Left ventricle myocardium inferior (tissue), 1 donor: ENCODE measurements around the gene TMBIM4. TPM values are rescaled to one million over a fixed set of nuclear protein-coding genes. Genes with fewer than 3 reads are reported as not detected.

Experiments
- DNase-seq: peaks from one replicate; pipeline ENCODE4 v3.0.0-alpha.2; 2020
- H3K27ac ChIP-seq: fragments of 200-600 bp; replicated peaks from 2 replicates; pipeline ENCODE4 v1.8.0; 2021
- H3K27me3 ChIP-seq: fragments of 200-600 bp; 2 replicates; pipeline ENCODE4 v1.8.0; 2021; ENCODE audit warnings: low read depth
- H3K36me3 ChIP-seq: fragments of 200-600 bp; 2 replicates; pipeline ENCODE4 v1.8.0; 2021
- H3K4me1 ChIP-seq: fragments of 200-600 bp; 2 replicates; pipeline ENCODE4 v1.8.0; 2021
- H3K4me3 ChIP-seq: fragments of 200-600 bp; 2 replicates; pipeline ENCODE4 v1.8.0; 2021; ENCODE audit warnings: mild to moderate bottlenecking, moderate library complexity
- H3K9me3 ChIP-seq: fragments of 200-600 bp; replicated peaks from 2 replicates; pipeline ENCODE4 v1.8.0; 2021
- intact Hi-C: fragments of 100-400 bp; cut with micrococcal nuclease; formaldehyde crosslinking; loops from one replicate; pipeline ENCODE4 v1.11.0; 2022
- total RNA-seq: library from RNA; stranded (reverse); fragmentation: NEBNext Ultra II Directional; extraction: Animal tissue kit (Norgen Biotek cat#: 25700); gene quantifications from one replicate; pipeline ENCODE4 v1.2.1, GENCODE V29; 2021
- TF ChIP-seq, protein P1 (sequence below): fragments of 200-600 bp; IDR thresholded peaks from 2 replicates; pipeline ENCODE4 v1.8.0; 2021; ENCODE audit warnings: antibody characterized with exemption, mild to moderate bottlenecking, borderline replicate concordance
- donor health status: DM: no; HTN: yes; CAD: no; lungs with severe emphysema.

The TMBIM4 gene
- total RNA-seq, 1 donor from 2014 or later: 74.5 TPM

DNA sequence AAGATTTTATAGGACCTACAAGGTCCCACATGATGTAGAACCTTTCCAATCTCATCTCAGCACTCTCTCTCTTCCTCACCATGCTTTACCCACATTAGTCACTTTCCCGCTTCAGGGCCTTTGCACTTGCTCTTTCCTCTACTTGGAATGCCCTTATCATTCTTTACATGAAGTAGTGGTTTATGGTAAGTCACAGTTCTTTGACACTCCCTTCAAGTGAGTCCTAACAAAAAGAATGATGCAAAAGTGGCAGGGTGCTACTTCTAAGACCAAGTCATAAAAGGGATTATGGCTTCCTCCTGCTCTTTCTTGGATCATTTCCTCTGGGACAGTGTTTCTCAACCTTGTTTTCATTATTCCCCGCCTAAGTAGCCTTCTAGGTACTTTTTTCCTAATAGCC, 13.1 kb downstream of the TMBIM4 start:
- no peak overlapping the region for H3K27ac ChIP-seq
- no peaks in the 10 kb centered on the region for H3K27me3 ChIP-seq
- no peaks in the 10 kb centered on the region for H3K9me3 ChIP-seq
- no peak overlapping the region for H3K4me3 ChIP-seq
- TF ChIP-seq, protein P1, sequence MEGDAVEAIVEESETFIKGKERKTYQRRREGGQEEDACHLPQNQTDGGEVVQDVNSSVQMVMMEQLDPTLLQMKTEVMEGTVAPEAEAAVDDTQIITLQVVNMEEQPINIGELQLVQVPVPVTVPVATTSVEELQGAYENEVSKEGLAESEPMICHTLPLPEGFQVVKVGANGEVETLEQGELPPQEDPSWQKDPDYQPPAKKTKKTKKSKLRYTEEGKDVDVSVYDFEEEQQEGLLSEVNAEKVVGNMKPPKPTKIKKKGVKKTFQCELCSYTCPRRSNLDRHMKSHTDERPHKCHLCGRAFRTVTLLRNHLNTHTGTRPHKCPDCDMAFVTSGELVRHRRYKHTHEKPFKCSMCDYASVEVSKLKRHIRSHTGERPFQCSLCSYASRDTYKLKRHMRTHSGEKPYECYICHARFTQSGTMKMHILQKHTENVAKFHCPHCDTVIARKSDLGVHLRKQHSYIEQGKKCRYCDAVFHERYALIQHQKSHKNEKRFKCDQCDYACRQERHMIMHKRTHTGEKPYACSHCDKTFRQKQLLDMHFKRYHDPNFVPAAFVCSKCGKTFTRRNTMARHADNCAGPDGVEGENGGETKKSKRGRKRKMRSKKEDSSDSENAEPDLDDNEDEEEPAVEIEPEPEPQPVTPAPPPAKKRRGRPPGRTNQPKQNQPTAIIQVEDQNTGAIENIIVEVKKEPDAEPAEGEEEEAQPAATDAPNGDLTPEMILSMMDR: no peak
- peaks cover 27% of the 10 kb centered on the region for H3K4me1 ChIP-seq
- peaks cover 30% of the 10 kb centered on the region for H3K36me3 ChIP-seq
- intact Hi-C loops: no loop called here
- DNase-seq: no peak

DNA sequence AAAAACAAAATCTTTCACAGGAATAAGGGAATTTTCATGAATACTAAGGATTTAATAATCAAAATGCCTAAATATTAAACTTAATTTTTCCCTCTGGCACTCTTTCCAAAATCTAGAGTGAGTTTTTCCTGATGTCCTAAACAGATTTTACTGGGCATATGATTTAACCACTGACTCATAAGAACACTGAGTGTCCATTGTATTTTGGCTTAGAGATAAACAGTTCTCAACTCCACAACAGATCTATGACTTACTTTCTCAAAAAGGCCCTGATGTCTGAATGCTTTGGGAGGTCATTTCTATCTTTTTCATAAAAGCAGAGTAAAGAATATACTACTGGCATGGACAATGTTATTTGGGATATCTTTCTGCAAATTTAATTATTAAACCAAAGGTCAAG, 15.0 kb downstream of the TMBIM4 start:
- Histone ChIP-seq H3K27me3 (no peaks in the 10 kb centered on the region), H3K27ac (peak overlapping the region; percentile 36), H3K4me1 (peaks cover 22% of the 10 kb centered on the region), H3K4me3 (no peak overlapping the region), H3K36me3 (peaks cover 26% of the 10 kb centered on the region), H3K9me3 (no peaks in the 10 kb centered on the region)
- DNase-seq: no peak
- TF ChIP-seq, protein P1: no peak
- intact Hi-C loops: no loop called here

DNA sequence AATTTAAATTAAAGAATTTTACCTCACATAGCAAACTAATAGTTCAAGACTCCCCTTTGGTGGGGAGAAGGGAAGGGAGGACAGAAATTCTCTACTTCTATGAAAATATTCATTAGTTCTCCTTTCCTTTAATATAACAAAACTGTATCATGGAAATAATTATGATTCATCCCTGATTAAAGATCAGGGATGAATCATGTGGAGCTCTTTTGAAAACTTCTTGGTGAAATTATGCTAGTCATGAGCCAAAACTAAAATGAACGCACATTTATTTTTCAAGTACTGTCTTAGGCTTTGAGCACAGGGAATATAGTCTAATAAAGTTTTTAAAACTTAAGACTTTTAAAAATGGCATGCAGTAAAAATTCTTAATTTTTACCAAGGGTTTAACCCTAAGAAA, 17.1 kb downstream of the TMBIM4 start:
- H3K4me1 ChIP-seq: peaks cover 19% of the 10 kb centered on the region
- peaks cover 36% of the 10 kb centered on the region for H3K36me3 ChIP-seq
- no peaks in the 10 kb centered on the region for H3K27me3 ChIP-seq
- no peak overlapping the region for H3K4me3 ChIP-seq
- no peaks in the 10 kb centered on the region for H3K9me3 ChIP-seq
- no peak overlapping the region for H3K27ac ChIP-seq
- intact Hi-C loops: no loop called here
- TF ChIP-seq, protein P1: no peak
- DNase-seq: no peak

DNA sequence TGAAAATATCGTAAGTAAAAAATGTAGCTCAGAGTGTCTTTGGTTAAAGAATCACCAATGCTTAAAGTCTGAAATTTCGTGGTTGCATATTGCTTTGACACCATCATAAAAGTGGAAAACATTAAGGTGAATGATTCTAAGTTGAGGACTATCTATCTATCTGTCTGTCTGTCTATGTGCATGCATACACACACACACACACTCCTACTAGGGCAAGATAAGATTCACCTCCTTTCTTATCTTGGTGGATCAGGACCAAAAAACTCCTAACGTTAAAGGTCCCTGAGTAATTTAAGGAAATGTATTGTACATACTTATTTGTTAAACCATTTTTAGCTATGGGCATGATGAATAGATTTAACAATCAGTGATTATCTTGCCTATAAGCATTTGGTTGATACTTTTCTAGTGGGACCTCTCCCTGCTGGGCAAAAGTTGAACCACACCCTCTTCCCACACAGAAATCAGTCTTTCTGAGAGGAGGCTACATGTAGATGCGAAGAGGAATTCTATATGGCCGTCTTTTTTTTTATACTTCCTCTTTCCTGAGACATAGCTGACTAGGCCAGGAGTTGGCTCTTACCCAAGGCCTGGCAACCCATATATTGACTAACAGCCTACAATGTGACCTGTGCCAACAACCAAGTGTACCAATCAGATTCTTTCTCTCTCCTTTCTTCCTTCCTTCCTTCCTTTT, 19.9 kb downstream of the TMBIM4 start:
- DNase-seq: no peak
- H3K36me3 ChIP-seq: peaks cover 44% of the 10 kb centered on the region
- H3K27me3 ChIP-seq: no peaks in the 10 kb centered on the region
- intact Hi-C loops: no loop called here
- peaks cover 25% of the 10 kb centered on the region for H3K4me1 ChIP-seq
- H3K27ac ChIP-seq: no peak overlapping the region
- TF ChIP-seq, protein P1: peak; percentile 29
- H3K9me3 ChIP-seq: no peaks in the 10 kb centered on the region
- H3K4me3 ChIP-seq: no peak overlapping the region

DNA sequence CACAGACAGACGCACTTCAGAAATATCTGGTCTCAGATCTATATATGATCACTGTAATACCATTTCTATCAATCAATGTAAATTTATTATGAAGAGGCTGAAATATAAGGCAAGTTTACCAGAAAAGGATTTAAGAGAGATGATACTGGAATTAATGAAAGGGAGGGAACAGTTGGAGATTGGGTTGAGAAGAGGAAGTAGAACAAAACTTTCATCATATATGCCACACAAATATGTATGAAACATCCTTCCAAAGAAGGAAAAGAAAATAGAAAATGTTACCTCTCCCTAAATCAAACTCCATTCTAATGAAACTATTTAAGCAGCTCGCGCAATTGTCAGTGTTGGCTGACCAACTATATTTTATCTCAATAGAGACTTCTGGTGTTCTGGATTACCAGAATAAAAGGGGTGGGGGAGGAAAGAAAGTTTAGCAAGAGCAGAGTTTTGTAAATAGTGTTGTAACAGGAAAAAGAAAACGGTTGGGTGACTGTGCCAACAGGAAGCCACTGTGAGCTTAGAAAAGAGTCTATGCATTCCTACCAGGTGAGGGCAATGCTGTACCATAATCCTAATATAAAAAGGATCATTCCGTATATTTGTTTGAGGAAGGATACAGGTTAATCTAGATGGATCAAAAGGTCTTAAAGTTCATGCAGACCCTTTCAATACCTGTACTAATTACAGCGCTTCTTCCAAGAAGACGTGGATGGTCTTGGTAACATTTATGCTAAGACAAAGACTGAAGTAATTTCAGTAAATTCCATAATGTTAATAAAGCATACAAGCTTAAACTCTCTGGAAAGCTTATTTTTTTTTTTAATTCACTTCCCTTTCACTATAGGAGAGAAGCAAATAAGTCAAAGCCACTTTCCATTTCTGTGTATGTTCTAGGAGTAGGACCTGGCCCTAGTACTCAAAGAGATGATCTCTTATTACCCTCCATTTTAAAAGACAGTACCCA, 24.7 kb downstream of the TMBIM4 start:
- peaks cover 42% of the 10 kb centered on the region for H3K4me1 ChIP-seq
- TF ChIP-seq, protein P1: peak; percentile 75
- peaks cover 53% of the 10 kb centered on the region for H3K36me3 ChIP-seq
- DNase-seq: no peak
- H3K9me3 ChIP-seq: peaks cover 21% of the 10 kb centered on the region
- no peak overlapping the region for H3K4me3 ChIP-seq
- peak overlapping the region; percentile 39 for H3K27ac ChIP-seq
- H3K27me3 ChIP-seq: no peaks in the 10 kb centered on the region
- intact Hi-C loops: no loop called here
